Head of caudate nucleus (tissue), 42 donors: ENCODE measurements around the gene CORO1C.

Experiments used
- DNase-seq, 42 donors: peaks; one replicate each; pipeline versions ENCODE4 v3.0.0 to v3.0.0-alpha.2; 2020 to 2021; ENCODE audit warnings: mixed read lengths in 7 of 42
- intact Hi-C: fragments of 100-400 bp; cut with DNase I; formaldehyde crosslinking; loops from one replicate; pipeline ENCODE4 v1.15.0; 2022

Gene CORO1C

GRCh38 chr12:108689314-108690190 is 41.8 kb downstream of the CORO1C start:
- peak in 36 of 42 donors; percentile 15 to 81 (median 56) for DNase-seq
- intact Hi-C loops = loop anchor here (2.0 kb wide), 1 partner anchor 41 kb away; the partner anchor contains the start of gene CORO1C

- no peak for DNase-seq
- intact Hi-C loops = no loop called here
These were observed 44.5 kb downstream of the CORO1C start for GRCh38 chr12:108686780-108687179.

GRCh38 chr12:108685469-108686260 is 45.7 kb downstream of the CORO1C start:
- no peak for DNase-seq
- intact Hi-C loops = no loop called here

- no peak for DNase-seq
- intact Hi-C loops = no loop called here
These were observed 47.3 kb downstream of the CORO1C start for GRCh38 chr12:108683906-108684556.

GRCh38 chr12:108681317-108681716 is 50.0 kb downstream of the CORO1C start:
- no peak for DNase-seq
- intact Hi-C loops = no loop called here

- intact Hi-C loops = no loop called here
These were observed 52.1 kb downstream of the CORO1C start for GRCh38 chr12:108679106-108679681.

GRCh38 chr12:108678104-108678730 is 53.1 kb downstream of the CORO1C start:
- intact Hi-C loops = no loop called here
- no peak for DNase-seq

More at GRCh38 chr12:108679106-108679681, 52.1 kb downstream of the CORO1C start:
- no peak for DNase-seq

GRCh38 chr12:108677381-108677780 is 53.9 kb downstream of the CORO1C start:
- DNase-seq = no peak
- intact Hi-C loops = no loop called here

- no peak for DNase-seq
- intact Hi-C loops = no loop called here
These were observed 54.6 kb downstream of the CORO1C start for GRCh38 chr12:108676707-108677106.

- intact Hi-C loops = no loop called here
These were observed 55.5 kb downstream of the CORO1C start for GRCh38 chr12:108675792-108676191.

GRCh38 chr12:108672054-108672453 is 59.3 kb downstream of the CORO1C start:
- DNase-seq = no peak
- intact Hi-C loops = no loop called here

More at GRCh38 chr12:108675792-108676191, 55.5 kb downstream of the CORO1C start:
- no peak for DNase-seq

- intact Hi-C loops = no loop called here
- no peak for DNase-seq
These were observed 60.2 kb downstream of the CORO1C start for GRCh38 chr12:108671110-108671509.

GRCh38 chr12:108670066-108670631 is 61.2 kb downstream of the CORO1C start:
- DNase-seq = no peak
- intact Hi-C loops = no loop called here

GRCh38 chr12:108668542-108668941 is 62.8 kb downstream of the CORO1C start:
- intact Hi-C loops = no loop called here
- DNase-seq = no peak

- intact Hi-C loops = no loop called here
These were observed 63.3 kb downstream of the CORO1C start for GRCh38 chr12:108668063-108668462.

GRCh38 chr12:108667349-108667748 is 64.0 kb downstream of the CORO1C start:
- intact Hi-C loops = no loop called here
- no peak for DNase-seq

More at GRCh38 chr12:108668063-108668462, 63.3 kb downstream of the CORO1C start:
- no peak for DNase-seq

- intact Hi-C loops = no loop called here
- peak in 27 of 42 donors; percentile 17 to 78 (median 45) for DNase-seq
These were observed 64.9 kb downstream of the CORO1C start for GRCh38 chr12:108666401-108666881.

- no peak for DNase-seq
- intact Hi-C loops = loop anchor here (2.0 kb wide), 1 partner anchor 137 kb away; no protein-coding TSS in a partner anchor
These were observed 65.6 kb downstream of the CORO1C start for GRCh38 chr12:108665608-108666202.
